ENCODE results near the gene PER1. TPM values are rescaled to one million over a fixed set of nuclear protein-coding genes. Genes with fewer than 3 reads are reported as not detected.

The PER1 gene
- total and polyA plus RNA-seq, 9 of the 15 experiments (the other 6 are each of a cell fraction or from before 2014, with no cell fraction given): 0.13 to 26.0 (median 3.4) TPM

- no peak overlapping the region for H3K4me3 ChIP-seq
- H3K79me2 ChIP-seq (ENCODE audit: control insufficient read depth, insufficient read depth, low read length): no peaks in the 10 kb centered on the region
- DNase-seq (ENCODE audit: extremely low read depth in 1 of 4, low spot score in 3 of 4): no peak
- ChIA-PET POLR2A (interaction anchor here (0.6 to 0.7 kb wide), 3 partner anchors 11 to 247 kb away, joined by 3 to 4 read pairs (median 3); no protein-coding TSS in a partner anchor), CTCF (ENCODE audit: low intra/inter-chr PET ratio) (interaction anchor here (0.7 kb wide), 1 partner anchor 60 kb away, joined by 3 read pairs; no protein-coding TSS in a partner anchor)
- 70% methylated on average over 2 of the region's 15 CpGs for WGBS (ENCODE audit: insufficient coverage, low coverage, missing lambda C conversion rate)
- no peaks in the 10 kb centered on the region for H3K9me3 ChIP-seq (replicated peaks; ENCODE audit: control insufficient read depth, insufficient read depth, low read depth, low read length)
- no peak overlapping the region; a peak in 1 of 4 replicates for H3K9ac ChIP-seq (ENCODE audit: insufficient read depth in 1 of 2, low read depth in 2 of 2, low read length in 2 of 2)
- no TSS peak for BruUV-seq (replicated peaks)
- H3K9me1 ChIP-seq (ENCODE audit: control insufficient read depth, insufficient read depth, low read length): no peaks in the 10 kb centered on the region
- intact Hi-C loops (cut with micrococcal nuclease): no loop called here
- FAIRE-seq: no peak
- H3K36me3 ChIP-seq (ENCODE audit: control insufficient read depth, insufficient read depth, low read length): peaks cover 64% of the 10 kb centered on the region; the same call in 2 of the 3 replicates
- ATAC-seq: no peak
- in situ Hi-C loops (cut with MboI): no loop called here
- no peaks in the 10 kb centered on the region for H3K27me3 ChIP-seq (ENCODE audit: control insufficient read depth in 2 of 2, insufficient read depth in 2 of 2, low read length in 2 of 2)
- H3K4me2 ChIP-seq (ENCODE audit: insufficient read depth, low read length): no peak overlapping the region
- H3K27ac ChIP-seq (ENCODE audit: extremely low read depth, low read depth, low read length): no peak overlapping the region
- TF ChIP-seq ARID2 (IDR thresholded peaks at IDR 0.05) (no peak), SFPQ (IDR thresholded peaks at IDR 0.05; ENCODE audit: low read depth, low read length) (no peak), CREB3 (tag; conservative IDR thresholded peaks at IDR 0.05; ENCODE audit: low read depth) (no peak), TAF7 (tag; IDR thresholded peaks at IDR 0.05) (no peak), NCOA1 (IDR thresholded peaks at IDR 0.05; ENCODE audit: low read depth) (no peak), ZNF511 (CRISPR knock-in tag; IDR thresholded peaks at IDR 0.05) (no peak), STAT5B (CRISPR knock-in tag; IDR thresholded peaks at IDR 0.05) (no peak), DMBX1 (CRISPR knock-in tag; IDR thresholded peaks at IDR 0.05; ENCODE audit: borderline replicate concordance) (no peak), RFX5 (IDR thresholded peaks at IDR 0.05; ENCODE audit: low read depth, low read length) (no peak), TEAD1 (CRISPR knock-in tag; IDR thresholded peaks at IDR 0.05) (no peak)
- no peak overlapping the region for H2AFZ ChIP-seq (ENCODE audit: low read depth, low read length)
- 0 out of 2 replicates have a peak, but pooled peaks cover 2% of the 10 kb centered on the region for H4K20me1 ChIP-seq (replicated peaks; ENCODE audit: control insufficient read depth, insufficient read depth, low read length)
- peaks cover 0 to 21% of the 10 kb centered on the region in 2 experiments; a peak in 3 of 5 replicates for H3K4me1 ChIP-seq (replicated peaks in 1 of 2; ENCODE audit: control insufficient read depth in 2 of 2, insufficient read depth in 2 of 2, low read length in 2 of 2)
Measured at GRCh38 chr17:8142887-8143580, 9.2 kb downstream of the PER1 start.

All from K562 (cell line).